Measurements from ENCODE around the gene ADCY4.

DNA sequence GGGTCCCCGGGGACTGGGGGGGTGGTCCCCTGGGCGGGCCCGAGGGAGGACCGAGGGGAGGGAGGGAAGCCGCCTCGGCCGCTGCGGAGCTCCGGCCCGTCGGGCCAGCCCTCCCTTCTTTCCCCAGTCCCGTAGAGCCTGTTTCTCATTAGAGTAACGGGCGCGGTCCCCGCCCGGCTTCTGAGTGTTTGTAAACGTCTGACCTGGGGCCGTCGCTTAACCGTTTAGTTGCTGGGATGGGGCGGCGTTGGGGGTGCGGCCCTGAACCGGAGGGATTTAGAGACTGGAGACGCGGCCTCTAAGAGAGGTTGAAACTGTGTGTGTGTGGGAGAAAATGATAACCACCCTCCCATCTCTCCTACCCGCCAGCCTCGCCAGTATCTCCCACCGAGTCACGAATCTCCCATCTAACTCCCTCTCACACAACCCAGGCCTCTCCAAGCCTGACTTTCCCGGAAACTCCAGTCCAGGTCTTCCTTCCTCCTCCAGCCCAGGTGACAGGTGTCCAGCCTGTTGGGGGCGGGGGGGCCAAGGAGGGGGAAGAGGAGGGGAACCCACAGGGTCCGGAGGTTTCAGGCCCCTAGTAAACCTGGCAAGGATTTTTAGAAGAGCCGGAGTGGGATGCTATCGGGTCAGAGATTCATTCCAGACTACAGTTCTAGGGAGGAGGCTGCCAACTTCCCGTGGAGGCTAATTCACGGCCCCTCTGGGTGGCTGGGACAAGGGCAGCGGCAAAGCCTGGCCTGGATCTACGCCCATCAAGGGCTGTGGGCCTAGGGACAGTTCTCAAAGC lies 32.0 kb upstream of the ADCY4 start:
- TF ChIP-seq CTCF (IDR thresholded peaks at IDR 0.05): no peak
- peak; percentile 97 for TF ChIP-seq PRDM15 (CRISPR knock-in tag; IDR thresholded peaks at IDR 0.05)
- TF ChIP-seq, protein P1, sequence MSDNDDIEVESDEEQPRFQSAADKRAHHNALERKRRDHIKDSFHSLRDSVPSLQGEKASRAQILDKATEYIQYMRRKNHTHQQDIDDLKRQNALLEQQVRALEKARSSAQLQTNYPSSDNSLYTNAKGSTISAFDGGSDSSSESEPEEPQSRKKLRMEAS (CRISPR knock-in tag; IDR thresholded peaks at IDR 0.05): 0 out of 2 replicates have a peak, but pooled peaks have one; percentile 40
- TF ChIP-seq, protein P2, sequence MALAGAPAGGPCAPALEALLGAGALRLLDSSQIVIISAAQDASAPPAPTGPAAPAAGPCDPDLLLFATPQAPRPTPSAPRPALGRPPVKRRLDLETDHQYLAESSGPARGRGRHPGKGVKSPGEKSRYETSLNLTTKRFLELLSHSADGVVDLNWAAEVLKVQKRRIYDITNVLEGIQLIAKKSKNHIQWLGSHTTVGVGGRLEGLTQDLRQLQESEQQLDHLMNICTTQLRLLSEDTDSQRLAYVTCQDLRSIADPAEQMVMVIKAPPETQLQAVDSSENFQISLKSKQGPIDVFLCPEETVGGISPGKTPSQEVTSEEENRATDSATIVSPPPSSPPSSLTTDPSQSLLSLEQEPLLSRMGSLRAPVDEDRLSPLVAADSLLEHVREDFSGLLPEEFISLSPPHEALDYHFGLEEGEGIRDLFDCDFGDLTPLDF (CRISPR knock-in tag; IDR thresholded peaks at IDR 0.05): no peak
- no peak for TF ChIP-seq ZBTB21 (CRISPR knock-in tag; IDR thresholded peaks at IDR 0.05; ENCODE audit: borderline replicate concordance)
- TF ChIP-seq, protein P3, sequence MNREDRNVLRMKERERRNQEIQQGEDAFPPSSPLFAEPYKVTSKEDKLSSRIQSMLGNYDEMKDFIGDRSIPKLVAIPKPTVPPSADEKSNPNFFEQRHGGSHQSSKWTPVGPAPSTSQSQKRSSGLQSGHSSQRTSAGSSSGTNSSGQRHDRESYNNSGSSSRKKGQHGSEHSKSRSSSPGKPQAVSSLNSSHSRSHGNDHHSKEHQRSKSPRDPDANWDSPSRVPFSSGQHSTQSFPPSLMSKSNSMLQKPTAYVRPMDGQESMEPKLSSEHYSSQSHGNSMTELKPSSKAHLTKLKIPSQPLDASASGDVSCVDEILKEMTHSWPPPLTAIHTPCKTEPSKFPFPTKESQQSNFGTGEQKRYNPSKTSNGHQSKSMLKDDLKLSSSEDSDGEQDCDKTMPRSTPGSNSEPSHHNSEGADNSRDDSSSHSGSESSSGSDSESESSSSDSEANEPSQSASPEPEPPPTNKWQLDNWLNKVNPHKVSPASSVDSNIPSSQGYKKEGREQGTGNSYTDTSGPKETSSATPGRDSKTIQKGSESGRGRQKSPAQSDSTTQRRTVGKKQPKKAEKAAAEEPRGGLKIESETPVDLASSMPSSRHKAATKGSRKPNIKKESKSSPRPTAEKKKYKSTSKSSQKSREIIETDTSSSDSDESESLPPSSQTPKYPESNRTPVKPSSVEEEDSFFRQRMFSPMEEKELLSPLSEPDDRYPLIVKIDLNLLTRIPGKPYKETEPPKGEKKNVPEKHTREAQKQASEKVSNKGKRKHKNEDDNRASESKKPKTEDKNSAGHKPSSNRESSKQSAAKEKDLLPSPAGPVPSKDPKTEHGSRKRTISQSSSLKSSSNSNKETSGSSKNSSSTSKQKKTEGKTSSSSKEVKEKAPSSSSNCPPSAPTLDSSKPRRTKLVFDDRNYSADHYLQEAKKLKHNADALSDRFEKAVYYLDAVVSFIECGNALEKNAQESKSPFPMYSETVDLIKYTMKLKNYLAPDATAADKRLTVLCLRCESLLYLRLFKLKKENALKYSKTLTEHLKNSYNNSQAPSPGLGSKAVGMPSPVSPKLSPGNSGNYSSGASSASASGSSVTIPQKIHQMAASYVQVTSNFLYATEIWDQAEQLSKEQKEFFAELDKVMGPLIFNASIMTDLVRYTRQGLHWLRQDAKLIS (CRISPR knock-in tag; IDR thresholded peaks at IDR 0.05; ENCODE audit: borderline replicate concordance): no peak
- no peak for TF ChIP-seq ATF1 (CRISPR knock-in tag; IDR thresholded peaks at IDR 0.05)
- TF ChIP-seq ZNF138 (CRISPR knock-in tag; conservative IDR thresholded peaks at IDR 0.05): no peak
- TF ChIP-seq TCF7 (CRISPR knock-in tag; IDR thresholded peaks at IDR 0.05; ENCODE audit: low read depth): no peak
- no peak for TF ChIP-seq ATF3 (CRISPR knock-in tag; conservative IDR thresholded peaks at IDR 0.05)

Data from WTC11 (cell line).